C4-2B (cell line): Measurements from ENCODE around the gene ALG12.
"Not testable (repeated sequence)": the region's sequence is repeated elsewhere in the genome, so short reads cannot be mapped to it uniquely, and the experiment has no call there.

Experiments used
- H3K27ac ChIP-seq: fragments of 450-650 bp; 2 replicates; pipeline ENCODE4 v1.5.1; 2017
- CTCF ChIP-seq: fragments of 450-650 bp; conservative IDR thresholded peaks from 2 replicates; pipeline ENCODE4 v1.5.1; 2017; ENCODE audit warnings: mild to moderate bottlenecking
- ZFX ChIP-seq: fragments of 450-650 bp; IDR thresholded peaks from 2 replicates; pipeline ENCODE4 v1.6.1; 2017

ALG12 gene

GRCh38 chr22:49947296-49947622, 29.0 kb upstream of the ALG12 start:
- H3K27ac ChIP-seq: no peak overlapping the region; the same call in 1 of the 2 replicates
- no peak for TF ChIP-seq ZFX
- no peak for TF ChIP-seq CTCF

GRCh38 chr22:49946612-49947295, 28.5 kb upstream of the ALG12 start:
- TF ChIP-seq CTCF (no peak), ZFX (no peak)
- H3K27ac ChIP-seq: no peak overlapping the region; the same call in 1 of the 2 replicates

GRCh38 chr22:49945042-49945794, 27.0 kb upstream of the ALG12 start:
- H3K27ac ChIP-seq: not testable (repeated sequence)

GRCh38 chr22:49944399-49944891, 26.2 kb upstream of the ALG12 start:
- H3K27ac ChIP-seq: no peak overlapping the region
- TF ChIP-seq ZFX: no peak
- TF ChIP-seq CTCF: no peak

- TF ChIP-seq CTCF (no peak), ZFX (no peak)
- H3K27ac ChIP-seq: no peak overlapping the region
Measured at GRCh38 chr22:49943771-49944398, 25.6 kb upstream of the ALG12 start.

- no peak overlapping the region for H3K27ac ChIP-seq
Measured at GRCh38 chr22:49943405-49943765, 25.1 kb upstream of the ALG12 start.

More at GRCh38 chr22:49943405-49943765, 25.1 kb upstream of the ALG12 start:
- TF ChIP-seq ZFX (no peak), CTCF (no peak)
